ENCODE results near the gene PHKB.

PHKB gene

GRCh38 chr16:47716571-47716970 is 255.4 kb downstream of the PHKB start:
- no peaks in the 10 kb centered on the region for H4K20me1 ChIP-seq (ENCODE audit: insufficient read depth, low read length)
- no peak for DNase-seq
- H3K4me1 ChIP-seq (ENCODE audit: low read length), result no peaks in the 10 kb centered on the region
- H3K9me2 ChIP-seq (replicated peaks; ENCODE audit: insufficient read depth, low read length), result no peaks in the 10 kb centered on the region
- H3K79me2 ChIP-seq (ENCODE audit: low read length), result no peaks in the 10 kb centered on the region
- no peak overlapping the region for H3K4me2 ChIP-seq (ENCODE audit: low read depth, low read length)
- H2AFZ ChIP-seq (ENCODE audit: low read length), result no peak overlapping the region
- H3K27me3 ChIP-seq (replicated peaks; ENCODE audit: insufficient read depth, low read length), result no peaks in the 10 kb centered on the region
- no peaks in the 10 kb centered on the region for H3K36me3 ChIP-seq (replicated peaks; ENCODE audit: insufficient read depth, low read length)
- H3K9me3 ChIP-seq (replicated peaks; ENCODE audit: insufficient read depth, low read length), result no peaks in the 10 kb centered on the region
- no peaks in the 10 kb centered on the region for H3F3A ChIP-seq (ENCODE audit: insufficient read depth, low read length)
- no peak for TF ChIP-seq EZH2phosphoT487 (IDR thresholded peaks at IDR 0.05; ENCODE audit: low read length)
- no peak for TF ChIP-seq EZH2 (optimal IDR thresholded peaks at IDR 0.05; ENCODE audit: low read depth, low read length)
- TF ChIP-seq CTCF (IDR thresholded peaks at IDR 0.05; ENCODE audit: low read length), result no peak
- H3K9ac ChIP-seq (ENCODE audit: low read length), result no peak overlapping the region
- H3K27ac ChIP-seq (ENCODE audit: low read length), result no peak overlapping the region
- H3K4me3 ChIP-seq (ENCODE audit: low read length), result no peak overlapping the region

GRCh38 chr16:47719713-47720112 is 258.6 kb downstream of the PHKB start:
- H3K9me3 ChIP-seq (replicated peaks; ENCODE audit: insufficient read depth, low read length), result no peaks in the 10 kb centered on the region
- no peak for DNase-seq
- no peak overlapping the region for H3K9ac ChIP-seq (ENCODE audit: low read length)
- no peaks in the 10 kb centered on the region for H3K4me1 ChIP-seq (ENCODE audit: low read length)
- no peak for TF ChIP-seq CTCF (IDR thresholded peaks at IDR 0.05; ENCODE audit: low read length)
- no peak for TF ChIP-seq EZH2phosphoT487 (IDR thresholded peaks at IDR 0.05; ENCODE audit: low read length)
- TF ChIP-seq EZH2 (optimal IDR thresholded peaks at IDR 0.05; ENCODE audit: low read depth, low read length), result no peak
- no peak overlapping the region for H3K4me2 ChIP-seq (ENCODE audit: low read depth, low read length)
- H3K36me3 ChIP-seq (replicated peaks; ENCODE audit: insufficient read depth, low read length), result no peaks in the 10 kb centered on the region
- H3K79me2 ChIP-seq (ENCODE audit: low read length), result no peaks in the 10 kb centered on the region
- H3F3A ChIP-seq (ENCODE audit: insufficient read depth, low read length), result no peaks in the 10 kb centered on the region
- no peaks in the 10 kb centered on the region for H3K27me3 ChIP-seq (replicated peaks; ENCODE audit: insufficient read depth, low read length)
- no peak overlapping the region for H2AFZ ChIP-seq (ENCODE audit: low read length)
- H3K9me2 ChIP-seq (replicated peaks; ENCODE audit: insufficient read depth, low read length), result no peaks in the 10 kb centered on the region
- H3K4me3 ChIP-seq (ENCODE audit: low read length), result no peak overlapping the region
- no peaks in the 10 kb centered on the region for H4K20me1 ChIP-seq (ENCODE audit: insufficient read depth, low read length)
- no peak overlapping the region for H3K27ac ChIP-seq (ENCODE audit: low read length)

GRCh38 chr16:47721006-47721637 is 260.0 kb downstream of the PHKB start:
- no peak for DNase-seq
- Histone ChIP-seq H3F3A (ENCODE audit: insufficient read depth, low read length) (no peaks in the 10 kb centered on the region), H3K9me2 (replicated peaks; ENCODE audit: insufficient read depth, low read length) (no peaks in the 10 kb centered on the region), H2AFZ (ENCODE audit: low read length) (no peak overlapping the region), H3K4me3 (ENCODE audit: low read length) (no peak overlapping the region), H3K79me2 (ENCODE audit: low read length) (no peaks in the 10 kb centered on the region), H3K27me3 (replicated peaks; ENCODE audit: insufficient read depth, low read length) (no peaks in the 10 kb centered on the region), H3K9ac (ENCODE audit: low read length) (no peak overlapping the region), H3K9me3 (replicated peaks; ENCODE audit: insufficient read depth, low read length) (no peaks in the 10 kb centered on the region), H4K20me1 (ENCODE audit: insufficient read depth, low read length) (no peaks in the 10 kb centered on the region), H3K27ac (ENCODE audit: low read length) (no peak overlapping the region), H3K4me2 (ENCODE audit: low read depth, low read length) (no peak overlapping the region), H3K4me1 (ENCODE audit: low read length) (no peaks in the 10 kb centered on the region), H3K36me3 (replicated peaks; ENCODE audit: insufficient read depth, low read length) (no peaks in the 10 kb centered on the region)
- TF ChIP-seq EZH2 (optimal IDR thresholded peaks at IDR 0.05; ENCODE audit: low read depth, low read length) (no peak), EZH2phosphoT487 (IDR thresholded peaks at IDR 0.05; ENCODE audit: low read length) (no peak), CTCF (IDR thresholded peaks at IDR 0.05; ENCODE audit: low read length) (no peak)

Measured in MM.1S (cell line).